Motor neuron (in vitro differentiated cells): ENCODE data around the gene RNASET2. TPM values are rescaled to one million over a fixed set of nuclear protein-coding genes. Genes with fewer than 3 reads are reported as not detected.
"Not testable (repeated sequence)": the region's sequence is repeated elsewhere in the genome, so short reads cannot be mapped to it uniquely, and the experiment has no call there.

Experiments
- ATAC-seq, 8 experiments: fragments of 200-7000 bp; cut with Tn5 transposase; replicated peaks in 6 of 8; 2 replicates each; pipeline ENCODE4 v1.8.0; 2021; ENCODE audit warnings: mild to moderate bottlenecking in 8 of 8, moderate library complexity in 8 of 8
- H3K27ac ChIP-seq, 2 donors: fragments of 250-450 bp; sonication (Bioruptor Pico); 2 replicates each; pipeline ENCODE4 v1.9.0; 2021; ENCODE audit warnings: antibody characterized with exemption in 2 of 2, mild to moderate bottlenecking in 2 of 2, moderate library complexity in 1 of 2
- H3K4me1 ChIP-seq, 2 donors: fragments of 250-450 bp; sonication (Bioruptor Pico); replicated peaks in 1 of 2; 2 replicates each; pipeline ENCODE4 v1.6.1; 2021; ENCODE audit warnings: antibody characterized with exemption in 2 of 2, mild to moderate bottlenecking in 2 of 2, moderate library complexity in 1 of 2
- H3K4me3 ChIP-seq, 5 donors: fragments of 250-450 bp; sonication (Bioruptor Pico); 2 replicates each; pipeline ENCODE4 v1.9.0; 2021; ENCODE audit warnings: antibody characterized with exemption in 5 of 5, mild to moderate bottlenecking in 5 of 5, moderate library complexity in 4 of 5
- WGBS, 10 experiments: fragments of 450-650 bp; shearing (Covaris generic); methylation state at CpG; one replicate each; pipeline ENCODE4 v1.0.0; 2022; 5-methylcytosine and 5-hydroxymethylcytosine counted together
- in situ Hi-C, 9 experiments: fragments of 400-800 bp; cut with MboI; loops; one replicate each; pipeline ENCODE4 v1.15.0; 2021; ENCODE audit warnings: low sequenced_read_pairs in 9 of 9, low pct_unique_long_range_greater_than_20kb in 2 of 9; ENCODE audit not compliant: unreplicated experiment in 9 of 9
- total RNA-seq, 8 experiments: library from RNA; unstranded; fragments of 300-600 nt; gene quantifications; 2 replicates each; pipeline versions ENCODE4 v1.2.3 to v1.2.4, GENCODE V29; 2022

The RNASET2 gene
- total RNA-seq, 8 experiments from 2014 or later = 12.9 to 55.2 (median 17.3) TPM

- WGBS, 10 experiments = 50 to 100% (median 78%) methylated on average over 1 to 3 of the region's 3 CpGs; no CpG with 5 or more reads in 2 of the 10 experiments
- no peak overlapping the region for H3K4me3 ChIP-seq
- in situ Hi-C loops = loop anchor here in 1 of 9 experiments (25.0 kb wide), 1 partner anchor 164 kb away; no protein-coding TSS in a partner anchor
- H3K4me1 ChIP-seq = peaks cover 16 to 26% of the 10 kb centered on the region in 2 donors
- no peak for ATAC-seq
- no peak overlapping the region for H3K27ac ChIP-seq
Observed at GRCh38 chr6:166951670-166952060, 4.7 kb downstream of the RNASET2 start.

- in situ Hi-C loops = loop anchor here in 1 of 9 experiments (25.0 kb wide), 1 partner anchor 164 kb away; no protein-coding TSS in a partner anchor
- WGBS, 10 experiments = 23 to 100% (median 84%) methylated on average over 2 to 13 of the region's 17 CpGs; no CpG with 5 or more reads in 1 of the 10 experiments
- ATAC-seq = peak in 6 of 8 experiments; percentile 7 to 71 (median 66)
Observed at GRCh38 chr6:166950892-166951669, 5.3 kb downstream of the RNASET2 start.

GRCh38 chr6:166950443-166950821, 5.9 kb downstream of the RNASET2 start:
- H3K4me1 ChIP-seq = peaks cover 14 to 24% of the 10 kb centered on the region in 2 donors
- WGBS, 10 experiments = 72 to 100% (median 91%) methylated on average over 1 to 9 of the region's 10 CpGs; no CpG with 5 or more reads in 3 of the 10 experiments
- no peak overlapping the region for H3K4me3 ChIP-seq
- H3K27ac ChIP-seq = peak overlapping the region in 1 of 2 donors; percentile 58
- in situ Hi-C loops = loop anchor here in 1 of 9 experiments (25.0 kb wide), 1 partner anchor 163 kb away; no protein-coding TSS in a partner anchor
- ATAC-seq = peak in 2 of 8 experiments; percentile 3 to 4

More at GRCh38 chr6:166950892-166951669, 5.3 kb downstream of the RNASET2 start:
- peak overlapping the region in 1 of 2 donors; percentile 58 for H3K27ac ChIP-seq
- H3K4me1 ChIP-seq = peaks cover 16 to 26% of the 10 kb centered on the region in 2 donors
- not testable (repeated sequence) for H3K4me3 ChIP-seq

- in situ Hi-C loops = loop anchor here in 1 of 9 experiments (25.0 kb wide), 1 partner anchor 162 kb away; no protein-coding TSS in a partner anchor
- 0 to 60% (median 44%) methylated on average over 1 to 8 of the region's 9 CpGs; no CpG with 5 or more reads in 2 of the 10 experiments for WGBS, 10 experiments
- ATAC-seq = peak; percentile 51 to 96 (median 75)
- Histone ChIP-seq H3K4me1 (peaks cover 13 to 18% of the 10 kb centered on the region in 2 donors), H3K27ac (peak overlapping the region in 1 of 2 donors; percentile 47), H3K4me3 (no peak overlapping the region)
Observed at GRCh38 chr6:166949528-166950442, 6.6 kb downstream of the RNASET2 start.

GRCh38 chr6:166948724-166949123, 7.6 kb downstream of the RNASET2 start:
- H3K4me3 ChIP-seq, ATAC-seq, H3K27ac ChIP-seq, in situ Hi-C loops: not testable (repeated sequence)
- peaks cover 13 to 18% of the 10 kb centered on the region in 2 donors for H3K4me1 ChIP-seq
- WGBS, 10 experiments = 50 to 100% (median 95%) methylated on average over 1 to 6 of the region's 6 CpGs; no CpG with 5 or more reads in 1 of the 10 experiments

- Histone ChIP-seq H3K27ac (no peak overlapping the region), H3K4me3 (no peak overlapping the region), H3K4me1 (peaks cover 13 to 18% of the 10 kb centered on the region in 2 donors)
- WGBS, 10 experiments = 20 to 100% (median 100%) methylated on average over 1 to 3 of the region's 5 CpGs; no CpG with 5 or more reads in 3 of the 10 experiments
- no peak for ATAC-seq
- in situ Hi-C loops = no loop called here
Observed at GRCh38 chr6:166947251-166947650, 9.1 kb downstream of the RNASET2 start.

- WGBS, 10 experiments = 75 to 93% (median 80%) methylated on average over 1 to 3 of the region's 16 CpGs; no CpG with 5 or more reads in 5 of the 10 experiments
- Histone ChIP-seq H3K27ac (no peak overlapping the region), H3K4me1 (peaks cover 11 to 16% of the 10 kb centered on the region in 2 donors), H3K4me3 (no peak overlapping the region)
- in situ Hi-C loops = no loop called here
- ATAC-seq = no peak
Observed at GRCh38 chr6:166946125-166946524, 10.2 kb downstream of the RNASET2 start.

- Histone ChIP-seq H3K4me3 (no peak overlapping the region), H3K4me1 (peaks cover 0 to 4% of the 10 kb centered on the region in 2 donors), H3K27ac (no peak overlapping the region)
- in situ Hi-C loops = no loop called here
- 93 to 100% methylated on average over 1 to 3 of the region's 16 CpGs; no CpG with 5 or more reads in 8 of the 10 experiments for WGBS, 10 experiments
- ATAC-seq = no peak
Observed at GRCh38 chr6:166944666-166945256, 11.6 kb downstream of the RNASET2 start.

GRCh38 chr6:166942393-166943168, 13.8 kb downstream of the RNASET2 start:
- 75 to 100% (median 91%) methylated on average over 2 to 14 of the region's 14 CpGs for WGBS, 10 experiments
- Histone ChIP-seq H3K4me3 (no peak overlapping the region), H3K4me1 (peaks cover 0 to 8% of the 10 kb centered on the region in 2 donors), H3K27ac (no peak overlapping the region)
- peak in 1 of 8 experiments; percentile 60 for ATAC-seq
- in situ Hi-C loops = no loop called here

GRCh38 chr6:166940643-166941068, 15.7 kb downstream of the RNASET2 start:
- peak in 7 of 8 experiments; percentile 85 to 98 (median 97) for ATAC-seq
- Histone ChIP-seq H3K27ac (no peak overlapping the region), H3K4me1 (peaks cover 0 to 8% of the 10 kb centered on the region in 2 donors), H3K4me3 (no peak overlapping the region)
- in situ Hi-C loops = no loop called here
- WGBS, 10 experiments = 33 to 92% (median 47%) methylated on average over 1 to 3 of the region's 7 CpGs; no CpG with 5 or more reads in 5 of the 10 experiments

GRCh38 chr6:166939894-166940293, 16.5 kb downstream of the RNASET2 start:
- no peak overlapping the region for H3K4me3 ChIP-seq
- ATAC-seq = no peak
- H3K27ac ChIP-seq = no peak overlapping the region
- peaks cover 0 to 8% of the 10 kb centered on the region in 2 donors for H3K4me1 ChIP-seq
- WGBS, 10 experiments = 65 to 100% (median 88%) methylated on average over 2 to 7 of the region's 7 CpGs
- in situ Hi-C loops = no loop called here
